KOPT-K1 (cell line): ENCODE results near the gene ABCF1.

Source experiments
- H3K27ac ChIP-seq: fragments of 200-600 bp; sonication (generic); 2 replicates; pipeline ENCODE4 v1.5.1; 2016; ENCODE audit warnings: antibody characterized with exemption, mild to moderate bottlenecking, low read depth, low read length; ENCODE audit not compliant: poor library complexity, severe bottlenecking
- H3K36me3 ChIP-seq: fragments of 200-600 bp; sonication (generic); 2 replicates; pipeline ENCODE4 v1.5.1; 2017; ENCODE audit warnings: antibody characterized with exemption, mild to moderate bottlenecking, low read length, moderate library complexity; ENCODE audit not compliant: insufficient read depth
- H3K9me3 ChIP-seq: fragments of 200-600 bp; sonication (generic); 2 replicates; pipeline ENCODE4 v1.5.1; 2017; ENCODE audit warnings: antibody characterized with exemption, low read length, mild to moderate bottlenecking; ENCODE audit not compliant: insufficient read depth, poor library complexity, severe bottlenecking

The ABCF1 gene

DNA sequence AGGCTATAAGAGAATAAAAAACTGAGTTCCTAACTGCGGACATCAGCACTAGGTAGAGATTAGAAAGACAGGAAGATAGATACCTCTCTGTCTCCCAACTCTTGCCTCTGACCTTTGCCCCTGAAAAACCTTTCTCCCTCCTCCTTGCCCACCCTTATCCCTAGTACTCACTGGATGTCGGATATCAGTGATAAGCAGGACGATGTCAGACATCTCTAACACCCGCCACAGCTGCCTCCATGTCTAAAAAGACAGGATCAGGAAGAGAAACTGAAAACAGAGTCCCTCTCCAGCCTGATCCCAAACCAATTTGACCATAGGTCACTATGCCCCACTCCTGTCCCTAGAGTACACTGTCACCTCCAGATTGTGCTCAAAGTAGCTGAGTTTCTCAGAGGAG, 16.8 kb upstream of the ABCF1 start:
- Histone ChIP-seq H3K9me3 (no peaks in the 10 kb centered on the region), H3K27ac (no peak overlapping the region), H3K36me3 (peaks cover 72% of the 10 kb centered on the region)

DNA sequence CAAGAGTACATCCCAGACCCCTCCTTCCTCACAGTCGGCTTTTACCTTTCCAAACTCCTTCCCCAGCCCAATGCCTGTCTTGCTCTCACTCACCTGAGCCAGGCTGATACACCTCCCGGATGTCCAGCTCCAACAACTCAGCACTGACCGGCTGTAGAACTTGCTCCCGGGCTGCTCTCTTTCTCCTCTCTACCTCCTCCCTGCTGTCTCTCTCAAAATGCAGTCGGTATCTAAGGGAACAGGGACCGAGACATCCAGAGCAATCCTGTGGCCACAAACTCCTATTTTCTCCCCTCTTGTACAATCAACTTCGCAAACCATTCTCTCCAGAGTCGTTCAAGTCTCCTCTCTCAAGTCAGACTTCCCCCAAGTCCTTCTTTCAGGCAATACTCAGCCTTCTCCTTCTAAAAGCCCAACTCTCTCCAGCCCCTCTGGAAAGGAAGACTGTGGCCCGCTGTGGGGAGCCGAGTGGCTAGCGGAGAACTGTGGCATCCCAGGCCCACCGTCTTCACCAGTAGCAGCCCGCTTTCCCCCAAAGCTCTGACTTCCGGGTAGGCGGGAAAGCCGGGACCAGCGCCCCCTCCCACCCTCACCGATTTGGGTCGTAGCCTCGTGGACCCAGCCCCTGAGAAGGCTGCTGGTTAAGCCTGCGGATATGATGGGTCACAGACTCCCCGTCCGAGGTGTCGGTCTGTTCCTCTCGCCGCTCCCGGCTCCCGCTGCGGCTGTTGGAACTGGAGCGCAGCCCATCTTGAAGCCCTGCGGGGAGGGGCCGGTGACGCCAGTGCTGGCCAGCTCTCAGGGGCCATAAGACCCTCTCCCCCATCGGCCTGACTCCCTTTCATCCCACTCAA, 16.1 kb upstream of the ABCF1 start:
- Histone ChIP-seq H3K36me3 (peaks cover 72% of the 10 kb centered on the region), H3K27ac (peak overlapping the region; percentile 93), H3K9me3 (no peaks in the 10 kb centered on the region)

DNA sequence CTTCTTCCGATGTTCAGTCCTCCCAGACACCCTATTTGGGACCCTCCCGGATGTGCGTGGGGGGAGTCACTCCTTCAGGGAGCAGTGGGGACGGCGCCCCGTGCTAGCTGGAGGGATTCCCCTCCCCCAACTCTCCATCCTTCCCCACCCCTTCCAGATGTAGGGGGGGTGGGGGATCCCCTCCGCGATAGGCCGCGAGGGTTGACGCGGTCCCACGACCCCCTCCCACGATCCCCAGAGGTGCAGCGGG, 15.5 kb upstream of the ABCF1 start:
- Histone ChIP-seq H3K9me3 (no peaks in the 10 kb centered on the region), H3K27ac (peak overlapping the region; percentile 93), H3K36me3 (peaks cover 70% of the 10 kb centered on the region)

DNA sequence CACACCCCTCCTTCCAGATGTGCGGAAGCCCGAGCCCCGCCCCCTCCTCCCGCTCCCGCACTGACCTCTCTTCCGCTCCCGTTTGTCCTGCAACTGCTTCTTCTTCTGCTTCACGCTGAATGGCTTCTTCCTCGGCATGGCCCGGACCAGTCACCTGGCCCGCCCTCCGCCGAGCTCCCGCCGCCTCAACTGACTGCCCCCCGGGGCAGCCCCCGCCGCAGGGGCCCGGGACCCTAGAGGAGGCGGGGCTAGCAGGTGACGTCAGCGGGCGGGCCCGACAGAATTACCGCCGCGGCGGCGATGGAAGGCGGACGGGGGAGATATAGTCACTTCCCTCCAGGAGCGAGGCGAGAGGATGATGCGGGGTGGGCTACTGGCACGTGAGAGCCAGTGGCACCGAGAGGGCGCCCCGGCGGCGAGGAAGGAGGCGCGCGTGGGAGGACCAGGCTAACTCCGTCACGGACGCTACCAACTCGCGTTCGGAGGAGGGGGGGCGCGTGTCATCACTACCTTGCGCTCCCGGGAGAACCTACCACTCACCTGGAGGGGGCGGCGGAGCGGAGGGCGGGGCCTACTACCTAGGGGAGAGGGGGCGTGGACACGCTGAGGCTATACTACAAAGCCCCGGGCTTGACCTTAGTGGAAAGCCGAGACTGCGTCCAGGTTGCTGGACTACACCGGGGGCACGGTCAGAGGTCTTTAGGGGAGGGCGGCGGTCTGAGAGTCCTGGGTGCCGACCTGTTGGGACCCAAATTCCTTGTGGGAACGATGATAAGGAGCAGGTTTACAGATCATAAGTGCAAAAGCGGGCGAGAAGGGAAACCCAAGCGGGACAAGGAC, 15.0 kb upstream of the ABCF1 start, which contains the start of gene GNL1:
Gene GNL1 (minus strand): TSS at position 424 of the 840 bp plus-strand sequence. CDS start 286 bp downstream, at position 138.
- peaks cover 70% of the 10 kb centered on the region for H3K36me3 ChIP-seq
- peak within 1 kb of the TSS; percentile 93 for H3K27ac ChIP-seq
- no peaks in the 10 kb centered on the region for H3K9me3 ChIP-seq

DNA sequence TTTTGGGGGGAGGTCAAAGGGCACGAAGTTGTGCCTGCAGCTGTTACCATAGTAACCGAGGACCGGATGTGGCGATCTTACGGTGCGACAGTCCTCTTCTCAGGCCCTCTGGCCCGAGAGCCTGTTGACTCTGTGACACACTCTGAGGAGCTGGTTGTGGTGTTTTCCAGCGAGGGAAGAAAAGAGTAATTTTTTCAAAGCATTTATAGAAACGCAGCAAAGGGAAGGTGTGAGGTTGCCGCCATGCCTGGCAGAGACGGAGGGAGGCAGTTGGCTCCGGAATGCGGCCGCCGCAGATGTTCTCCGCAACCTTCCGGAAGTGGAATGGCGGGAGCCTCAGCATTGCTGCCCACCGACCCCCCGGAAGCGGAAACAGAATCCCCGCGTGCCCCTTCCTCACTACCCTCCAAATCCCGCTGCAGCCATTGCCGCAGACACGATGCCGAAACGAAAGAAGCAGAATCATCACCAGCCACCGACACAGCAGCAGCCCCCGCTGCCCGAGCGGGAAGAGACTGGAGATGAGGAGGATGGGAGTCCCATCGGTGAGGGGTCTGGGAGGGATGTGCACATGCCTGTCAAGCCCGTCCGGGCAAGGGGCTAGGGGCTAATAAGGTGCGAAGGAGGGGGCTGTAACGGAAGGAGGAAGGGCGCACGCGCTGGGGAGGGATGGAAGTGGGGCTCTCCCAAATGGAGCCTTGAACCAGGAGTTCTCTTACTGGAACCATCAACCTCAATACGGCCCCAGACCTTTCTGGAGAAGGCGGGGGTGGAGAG, 14.1 kb upstream of the ABCF1 start, which contains the start of gene PRR3:
Gene PRR3 (plus strand): TSS at position 390 of the 777 bp plus-strand sequence. CDS start 50 bp downstream, at position 440.
- H3K9me3 ChIP-seq: no peaks in the 10 kb centered on the region
- peaks cover 70% of the 10 kb centered on the region for H3K36me3 ChIP-seq
- peak within 1 kb of the TSS; percentile 93 for H3K27ac ChIP-seq

DNA sequence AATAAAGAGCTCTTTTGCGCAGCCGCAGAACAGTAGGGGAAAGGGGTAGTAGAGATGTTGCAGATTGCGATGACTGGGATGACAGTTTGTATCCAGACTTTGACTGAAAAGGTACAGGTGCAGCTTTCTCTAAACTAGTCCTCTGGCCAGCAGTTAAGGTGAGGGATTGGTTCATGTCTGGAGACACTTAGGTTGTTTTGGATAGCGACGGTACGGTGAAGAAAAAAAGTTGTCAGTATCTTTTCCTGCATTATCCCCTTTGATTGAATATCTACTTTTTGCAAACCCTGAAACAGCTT, 13.6 kb upstream of the ABCF1 start:
- H3K36me3 ChIP-seq: peaks cover 70% of the 10 kb centered on the region
- peak overlapping the region; percentile 93 for H3K27ac ChIP-seq
- H3K9me3 ChIP-seq: no peaks in the 10 kb centered on the region

DNA sequence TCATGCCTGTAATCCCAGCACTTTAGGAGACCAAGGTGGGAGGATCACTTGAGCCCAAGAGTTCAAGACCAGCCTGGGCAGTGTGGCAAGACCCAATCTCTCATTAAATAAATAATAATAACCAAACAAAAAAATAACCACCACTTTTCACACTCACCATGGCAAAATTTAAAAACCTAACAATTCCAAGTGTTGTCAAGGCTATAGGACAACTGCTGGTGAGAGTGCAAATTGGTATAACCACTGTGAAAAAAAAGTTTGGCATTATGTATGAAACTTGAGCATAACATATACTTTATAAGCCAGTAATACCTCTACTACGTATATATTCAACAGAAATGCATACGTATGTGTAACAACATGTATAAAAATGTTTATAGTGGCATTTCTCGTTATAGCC, 10.3 kb upstream of the ABCF1 start:
- no peak overlapping the region for H3K27ac ChIP-seq
- H3K36me3 ChIP-seq: peaks cover 63% of the 10 kb centered on the region
- no peaks in the 10 kb centered on the region for H3K9me3 ChIP-seq

DNA sequence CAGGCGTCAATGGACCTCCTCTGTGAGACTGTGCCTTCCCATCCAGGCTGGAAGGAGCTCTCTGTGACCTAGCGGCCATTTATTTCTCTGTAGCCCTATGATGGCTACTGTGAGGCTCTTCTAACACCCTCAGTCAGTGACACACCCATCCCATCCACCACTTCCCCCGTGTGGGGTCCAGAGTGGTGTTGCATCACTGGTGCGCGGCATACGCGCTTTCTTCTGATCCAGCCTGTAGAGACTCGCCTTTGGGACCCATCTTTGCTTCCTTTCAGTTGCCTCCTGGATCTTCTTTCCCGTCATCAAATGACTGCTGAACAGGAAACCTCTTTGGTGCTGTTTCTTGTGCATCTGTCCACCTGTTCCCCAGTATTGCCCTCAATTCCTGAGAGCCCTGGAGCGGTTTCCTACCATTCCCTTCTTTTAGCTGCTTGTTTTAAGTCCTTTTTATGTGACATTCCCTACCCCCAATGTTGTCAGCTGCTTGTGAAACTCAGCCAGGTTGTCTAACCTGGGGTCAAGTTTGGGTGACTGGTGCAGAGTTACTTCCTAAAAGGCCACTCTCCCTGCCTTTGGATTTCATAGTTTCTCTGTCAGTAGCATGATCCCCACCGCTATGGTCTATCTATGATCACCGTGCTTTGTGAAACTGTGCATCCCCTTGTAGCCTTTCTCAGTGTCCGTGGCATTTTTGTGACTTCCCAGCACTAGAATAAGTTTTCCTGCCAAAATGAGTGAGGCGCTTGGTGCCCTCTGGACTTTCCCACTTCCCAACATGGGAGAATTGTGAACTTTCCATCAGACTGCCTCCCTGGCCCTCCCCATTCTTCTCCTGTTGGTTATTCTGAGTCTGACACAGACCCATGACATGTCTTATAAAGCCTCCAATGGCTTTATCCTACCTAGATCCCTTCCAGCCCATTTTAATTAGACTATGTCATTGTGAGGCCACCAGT, 8.5 kb upstream of the ABCF1 start:
- no peaks in the 10 kb centered on the region for H3K9me3 ChIP-seq
- peaks cover 63% of the 10 kb centered on the region for H3K36me3 ChIP-seq
- H3K27ac ChIP-seq: no peak overlapping the region

DNA sequence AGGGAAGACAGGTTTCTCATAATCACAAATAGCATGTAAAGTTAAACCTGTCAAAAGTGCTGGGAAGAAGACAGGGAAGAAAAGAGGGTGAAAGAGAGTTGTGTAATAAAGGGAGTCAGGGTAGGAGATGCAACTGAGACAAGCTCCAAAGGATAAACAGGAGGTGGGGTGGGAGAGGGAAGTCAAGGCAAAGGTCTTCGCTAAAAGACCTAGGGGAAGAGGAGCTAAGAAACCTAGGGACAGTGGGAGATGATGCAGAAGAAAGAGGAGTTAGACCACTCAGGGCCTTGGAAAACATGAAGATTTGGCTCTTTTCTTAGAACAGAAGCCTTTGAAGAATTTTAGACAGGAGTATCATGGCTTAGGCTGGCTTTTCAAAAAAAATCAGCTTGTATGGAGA, 7.1 kb upstream of the ABCF1 start:
- no peaks in the 10 kb centered on the region for H3K9me3 ChIP-seq
- no peak overlapping the region for H3K27ac ChIP-seq

DNA sequence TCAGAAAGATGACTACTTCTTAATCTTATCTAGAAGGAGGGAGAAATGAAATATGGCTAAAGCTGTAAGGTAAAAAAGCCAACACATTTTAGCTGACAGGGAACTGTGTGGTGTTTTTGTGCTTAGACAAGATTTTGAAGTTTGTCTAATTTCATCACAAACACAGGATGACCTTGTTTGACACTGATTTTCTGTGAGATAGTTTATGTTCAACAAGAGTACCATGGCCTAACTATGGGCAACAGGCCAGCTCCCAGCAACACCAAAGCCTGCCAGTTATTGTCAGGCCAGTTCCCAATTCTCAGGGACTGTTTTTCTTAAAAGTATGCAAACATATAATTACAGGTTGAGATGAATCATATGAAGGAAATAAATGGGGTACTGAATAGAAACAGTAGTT, 5.5 kb upstream of the ABCF1 start:
- Histone ChIP-seq H3K27ac (no peak overlapping the region), H3K9me3 (no peaks in the 10 kb centered on the region), H3K36me3 (peaks cover 37% of the 10 kb centered on the region)

More for the DNA sequence above, 7.1 kb upstream of the ABCF1 start:
- peaks cover 51% of the 10 kb centered on the region for H3K36me3 ChIP-seq

DNA sequence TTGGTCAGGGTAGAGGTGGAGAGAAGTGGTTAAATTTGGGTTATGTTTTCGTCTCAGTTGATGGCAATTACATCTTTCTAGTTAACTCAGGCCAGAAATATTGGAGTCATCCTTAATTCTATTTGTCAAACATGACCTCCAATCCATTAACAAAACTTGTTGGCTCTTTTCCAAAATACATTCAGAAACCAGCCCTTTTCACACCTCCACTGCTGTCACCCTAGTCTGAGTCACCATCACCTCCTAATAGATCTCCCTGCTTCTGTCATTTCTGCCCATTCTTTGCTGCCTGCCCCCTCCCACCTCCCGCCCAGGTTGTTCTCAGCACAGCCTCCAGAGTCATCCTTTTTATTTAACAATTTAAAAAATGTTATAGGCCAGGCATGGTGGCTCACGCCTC, 3.0 kb upstream of the ABCF1 start:
- Histone ChIP-seq H3K36me3 (peaks cover 23% of the 10 kb centered on the region), H3K9me3 (no peaks in the 10 kb centered on the region), H3K27ac (no peak overlapping the region)

DNA sequence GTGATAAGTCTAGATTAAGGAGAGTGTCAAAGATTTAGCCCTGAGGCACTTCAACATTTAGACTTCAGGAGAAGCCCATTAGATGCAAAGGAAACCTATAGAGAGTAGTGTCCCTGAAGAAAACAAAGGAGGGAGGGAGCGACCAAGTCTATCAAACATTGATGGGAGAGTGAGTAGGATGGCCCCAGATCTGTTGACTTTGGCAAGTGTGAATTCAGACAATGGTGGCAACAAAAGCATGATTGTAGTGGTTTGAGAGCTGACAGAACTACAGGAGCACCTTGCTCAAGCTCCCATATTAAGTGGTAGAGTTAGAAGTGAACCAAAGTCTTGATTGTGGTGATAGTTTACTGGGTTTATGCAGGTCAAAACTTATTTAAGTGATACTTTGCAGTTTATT, 979 bp upstream of the ABCF1 start:
- Histone ChIP-seq H3K36me3 (peaks cover 28% of the 10 kb centered on the region), H3K27ac (no peak overlapping the region), H3K9me3 (no peaks in the 10 kb centered on the region)

DNA sequence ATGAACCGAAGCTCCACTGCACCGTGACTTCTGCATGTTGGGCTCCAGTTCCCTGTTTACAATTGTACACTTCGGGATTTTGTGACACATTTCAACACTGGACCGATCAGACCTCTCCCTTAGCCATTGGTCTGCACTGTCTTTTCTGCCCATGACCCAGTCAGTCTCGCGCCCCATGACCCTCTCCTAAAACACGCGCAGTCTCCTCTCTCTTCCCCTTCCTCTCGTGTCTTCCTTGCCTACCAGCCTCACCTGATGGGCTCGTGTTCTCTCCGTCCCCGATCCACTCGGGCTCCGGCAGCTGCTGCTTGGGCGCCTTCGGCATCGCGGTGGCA, 535 bp upstream of the ABCF1 start:
- Histone ChIP-seq H3K36me3 (peaks cover 32% of the 10 kb centered on the region), H3K27ac (peak overlapping the region; percentile 87), H3K9me3 (no peaks in the 10 kb centered on the region)

DNA sequence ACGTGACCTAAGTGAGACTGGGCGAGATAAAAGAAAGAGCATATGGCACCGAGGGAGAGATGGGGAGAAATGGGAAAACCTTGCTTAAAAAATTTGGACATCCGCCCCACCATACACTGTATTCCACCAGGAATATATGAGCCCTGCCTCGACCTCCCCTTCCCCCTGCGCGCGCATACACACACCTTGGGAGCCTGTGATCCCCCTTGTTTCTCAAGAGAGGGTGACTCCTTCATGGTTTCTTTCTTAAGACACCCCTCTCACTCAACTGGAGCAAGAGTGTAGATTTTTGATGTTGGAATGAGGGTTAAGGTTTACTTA, 480 bp downstream of the ABCF1 start:
- Histone ChIP-seq H3K36me3 (peaks cover 42% of the 10 kb centered on the region), H3K9me3 (no peaks in the 10 kb centered on the region), H3K27ac (peak overlapping the region; percentile 87)
